ENCODE measurements around the gene RAB40C. TPM values are rescaled to one million over a fixed set of nuclear protein-coding genes. Genes with fewer than 3 reads are reported as not detected.

The RAB40C gene
- total and polyA plus RNA-seq, 9 of the 15 experiments (the other 6 are each of a cell fraction or from before 2014, with no cell fraction given): 0.17 to 23.4 (median 8.7) TPM

DNA sequence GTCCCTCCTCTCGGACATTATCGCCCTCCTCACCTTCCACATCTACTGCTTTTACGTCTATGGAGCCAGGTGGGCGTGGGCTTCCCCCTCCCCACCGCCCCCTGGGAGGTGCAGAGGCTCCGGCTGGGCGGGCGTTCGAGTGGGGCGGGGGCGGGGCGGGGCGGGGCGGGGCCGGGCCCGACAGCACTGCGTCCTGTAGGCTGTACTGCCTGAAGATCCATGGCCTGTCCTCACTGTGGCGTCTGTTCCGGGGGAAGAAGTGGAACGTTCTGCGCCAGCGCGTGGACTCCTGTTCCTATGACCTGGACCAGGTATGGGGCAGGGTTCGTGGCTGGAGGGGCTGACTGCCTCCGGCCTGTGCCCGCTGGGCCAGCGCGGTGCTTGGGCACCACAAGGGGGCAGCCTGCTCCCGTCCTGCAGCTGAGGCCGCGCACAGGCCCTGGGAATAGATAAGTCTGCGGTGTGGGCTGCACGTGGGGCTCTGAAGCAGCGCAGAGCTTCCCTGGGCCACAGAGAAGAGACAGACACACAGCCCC is 10.9 kb upstream of the RAB40C start (continued):
- TF ChIP-seq, protein P1, sequence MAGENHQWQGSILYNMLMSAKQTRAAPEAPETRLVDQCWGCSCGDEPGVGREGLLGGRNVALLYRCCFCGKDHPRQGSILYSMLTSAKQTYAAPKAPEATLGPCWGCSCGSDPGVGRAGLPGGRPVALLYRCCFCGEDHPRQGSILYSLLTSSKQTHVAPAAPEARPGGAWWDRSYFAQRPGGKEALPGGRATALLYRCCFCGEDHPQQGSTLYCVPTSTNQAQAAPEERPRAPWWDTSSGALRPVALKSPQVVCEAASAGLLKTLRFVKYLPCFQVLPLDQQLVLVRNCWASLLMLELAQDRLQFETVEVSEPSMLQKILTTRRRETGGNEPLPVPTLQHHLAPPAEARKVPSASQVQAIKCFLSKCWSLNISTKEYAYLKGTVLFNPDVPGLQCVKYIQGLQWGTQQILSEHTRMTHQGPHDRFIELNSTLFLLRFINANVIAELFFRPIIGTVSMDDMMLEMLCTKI (IDR thresholded peaks at IDR 0.05; ENCODE audit: partially characterized antibody): no peak
- TF ChIP-seq ARID1B (IDR thresholded peaks at IDR 0.05) (peak; percentile 63), ARNT (IDR thresholded peaks at IDR 0.05) (no peak), KAT7 (CRISPR knock-in tag; IDR thresholded peaks at IDR 0.05; ENCODE audit: borderline replicate concordance) (0 out of 2 replicates have a peak, but pooled peaks have one; percentile 15), PPARD (CRISPR knock-in tag; IDR thresholded peaks at IDR 0.05) (no peak), SMAD2 (IDR thresholded peaks at IDR 0.05; ENCODE audit: low read depth, low read length) (no peak), NFYB (IDR thresholded peaks at IDR 0.05; ENCODE audit: extremely low read depth, insufficient read length) (no peak), MLX (CRISPR knock-in tag; conservative IDR thresholded peaks at IDR 0.05) (no peak), PRMT5 (CRISPR knock-in tag; IDR thresholded peaks at IDR 0.05) (no peak), BHLHE40 (IDR thresholded peaks at IDR 0.05; ENCODE audit: low read length) (peak; percentile 99), ZNF764 (CRISPR knock-in tag; IDR thresholded peaks at IDR 0.05; ENCODE audit: low read depth) (no peak), ZZZ3 (IDR thresholded peaks at IDR 0.05) (no peak), RCOR1 (IDR thresholded peaks at IDR 0.05; ENCODE audit: borderline replicate concordance in 1 of 2, low read depth in 2 of 2, low read length in 2 of 2) (peak; percentile 12 to 67; a peak in 3 of 4 replicates), RAD21 (CRISPR knock-in tag; conservative IDR thresholded peaks at IDR 0.05 in 1 of 2, IDR thresholded peaks at IDR 0.05 in 1 of 2) (peak; percentile 88 to 92), SUPT5H (IDR thresholded peaks at IDR 0.05) (no peak), USF2 (CRISPR knock-in tag; IDR thresholded peaks at IDR 0.05) (peak; percentile 71), XRCC3 (IDR thresholded peaks at IDR 0.05) (no peak), SREBF2 (CRISPR knock-in tag; IDR thresholded peaks at IDR 0.05) (no peak), TBP (optimal IDR thresholded peaks at IDR 0.05; ENCODE audit: low read depth, low read length) (peak; percentile 39)
- TF ChIP-seq, protein P2, sequence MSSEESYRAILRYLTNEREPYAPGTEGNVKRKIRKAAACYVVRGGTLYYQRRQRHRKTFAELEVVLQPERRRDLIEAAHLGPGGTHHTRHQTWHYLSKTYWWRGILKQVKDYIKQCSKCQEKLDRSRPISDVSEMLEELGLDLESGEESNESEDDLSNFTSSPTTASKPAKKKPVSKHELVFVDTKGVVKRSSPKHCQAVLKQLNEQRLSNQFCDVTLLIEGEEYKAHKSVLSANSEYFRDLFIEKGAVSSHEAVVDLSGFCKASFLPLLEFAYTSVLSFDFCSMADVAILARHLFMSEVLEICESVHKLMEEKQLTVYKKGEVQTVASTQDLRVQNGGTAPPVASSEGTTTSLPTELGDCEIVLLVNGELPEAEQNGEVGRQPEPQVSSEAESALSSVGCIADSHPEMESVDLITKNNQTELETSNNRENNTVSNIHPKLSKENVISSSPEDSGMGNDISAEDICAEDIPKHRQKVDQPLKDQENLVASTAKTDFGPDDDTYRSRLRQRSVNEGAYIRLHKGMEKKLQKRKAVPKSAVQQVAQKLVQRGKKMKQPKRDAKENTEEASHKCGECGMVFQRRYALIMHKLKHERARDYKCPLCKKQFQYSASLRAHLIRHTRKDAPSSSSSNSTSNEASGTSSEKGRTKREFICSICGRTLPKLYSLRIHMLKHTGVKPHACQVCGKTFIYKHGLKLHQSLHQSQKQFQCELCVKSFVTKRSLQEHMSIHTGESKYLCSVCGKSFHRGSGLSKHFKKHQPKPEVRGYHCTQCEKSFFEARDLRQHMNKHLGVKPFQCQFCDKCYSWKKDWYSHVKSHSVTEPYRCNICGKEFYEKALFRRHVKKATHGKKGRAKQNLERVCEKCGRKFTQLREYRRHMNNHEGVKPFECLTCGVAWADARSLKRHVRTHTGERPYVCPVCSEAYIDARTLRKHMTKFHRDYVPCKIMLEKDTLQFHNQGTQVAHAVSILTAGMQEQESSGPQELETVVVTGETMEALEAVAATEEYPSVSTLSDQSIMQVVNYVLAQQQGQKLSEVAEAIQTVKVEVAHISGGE (CRISPR knock-in tag; IDR thresholded peaks at IDR 0.05): peak in 1 of 3 experiments; percentile 47; a peak in 1 of 6 replicates
